OCI-LY7 (cell line): ENCODE data around the gene SEPSECS.

Experiments used
- EZH2phosphoT487 ChIP-seq: fragments of 200-600 bp; sonication (generic); IDR thresholded peaks from 2 replicates; pipeline ENCODE4 v1.6.1; 2018; ENCODE audit warnings: low read depth, borderline replicate concordance, mild to moderate bottlenecking, mixed run types, antibody characterized with exemption, low read length, moderate library complexity, mixed read lengths
- TF ChIP-seq, protein P1 (sequence below): fragments of 200-600 bp; sonication (generic); conservative IDR thresholded peaks from 2 replicates; pipeline ENCODE4 v1.5.1; 2014; ENCODE audit warnings: mild to moderate bottlenecking, antibody characterized with exemption, low read length, moderate library complexity, mixed read lengths

- TF ChIP-seq, protein P1, sequence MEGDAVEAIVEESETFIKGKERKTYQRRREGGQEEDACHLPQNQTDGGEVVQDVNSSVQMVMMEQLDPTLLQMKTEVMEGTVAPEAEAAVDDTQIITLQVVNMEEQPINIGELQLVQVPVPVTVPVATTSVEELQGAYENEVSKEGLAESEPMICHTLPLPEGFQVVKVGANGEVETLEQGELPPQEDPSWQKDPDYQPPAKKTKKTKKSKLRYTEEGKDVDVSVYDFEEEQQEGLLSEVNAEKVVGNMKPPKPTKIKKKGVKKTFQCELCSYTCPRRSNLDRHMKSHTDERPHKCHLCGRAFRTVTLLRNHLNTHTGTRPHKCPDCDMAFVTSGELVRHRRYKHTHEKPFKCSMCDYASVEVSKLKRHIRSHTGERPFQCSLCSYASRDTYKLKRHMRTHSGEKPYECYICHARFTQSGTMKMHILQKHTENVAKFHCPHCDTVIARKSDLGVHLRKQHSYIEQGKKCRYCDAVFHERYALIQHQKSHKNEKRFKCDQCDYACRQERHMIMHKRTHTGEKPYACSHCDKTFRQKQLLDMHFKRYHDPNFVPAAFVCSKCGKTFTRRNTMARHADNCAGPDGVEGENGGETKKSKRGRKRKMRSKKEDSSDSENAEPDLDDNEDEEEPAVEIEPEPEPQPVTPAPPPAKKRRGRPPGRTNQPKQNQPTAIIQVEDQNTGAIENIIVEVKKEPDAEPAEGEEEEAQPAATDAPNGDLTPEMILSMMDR, result no peak
- TF ChIP-seq EZH2phosphoT487, result no peak
Observed at GRCh38 chr4:25096981-25097443, 63.2 kb downstream of the SEPSECS start.
